Vagina (tissue), 2 donors: ENCODE measurements around the gene UNC119B. TPM values are rescaled to one million over a fixed set of nuclear protein-coding genes. Genes with fewer than 3 reads are reported as not detected.

Experiments used
- DNase-seq, 2 donors: peaks; one replicate each; pipeline ENCODE4 v3.0.0-alpha.2; 2017; ENCODE audit errors: extremely low spot score in 2 of 2
- H3K27ac ChIP-seq: fragments of 200-600 bp; sonication (generic); one replicate; pipeline ENCODE4 v1.5.1; 2019
- H3K27me3 ChIP-seq: fragments of 200-600 bp; sonication (generic); one replicate; pipeline ENCODE4 v1.5.1; 2019
- H3K36me3 ChIP-seq, 2 donors: fragments of 200-600 bp; sonication (generic); one replicate each; pipeline ENCODE4 v1.5.1; 2017 to 2019
- H3K4me1 ChIP-seq: fragments of 200-600 bp; sonication (generic); one replicate; pipeline ENCODE4 v1.5.1; 2019
- H3K4me3 ChIP-seq, 2 donors: fragments of 200-600 bp; sonication (generic); 1 replicate in 1 of 2; 2 replicates in 1 of 2; pipeline ENCODE4 v1.5.1; 2016 to 2019
- H3K9me3 ChIP-seq: fragments of 200-600 bp; sonication (generic); one replicate; pipeline ENCODE4 v1.5.1; 2019
- CTCF ChIP-seq, 3 experiments: fragments of 450-650 bp in 2 of 3; fragments of 200-600 bp in 1 of 3; sonication (generic) in 1 of 3; IDR thresholded peaks; one replicate each; pipeline ENCODE4 v1.5.1; 2017 to 2019; ENCODE audit warnings: antibody characterized with exemption in 3 of 3, mild to moderate bottlenecking in 2 of 3, moderate library complexity in 2 of 3
- POLR2A ChIP-seq, 2 donors: fragments of 450-650 bp; IDR thresholded peaks; one replicate each; pipeline ENCODE4 v1.6.1; 2017; ENCODE audit warnings: antibody characterized with exemption in 2 of 2, mild to moderate bottlenecking in 2 of 2, moderate library complexity in 2 of 2
- POLR2AphosphoS5 ChIP-seq, 2 donors: sonication (generic); formaldehyde crosslinking; IDR thresholded peaks; one replicate each; pipeline ENCODE4 v1.9.0; 2017; ENCODE audit warnings: antibody characterized with exemption in 2 of 2, mild to moderate bottlenecking in 2 of 2, low read depth in 1 of 2; ENCODE audit not compliant: insufficient read depth in 1 of 2
- intact Hi-C: fragments of 100-400 bp; cut with DNase I; formaldehyde crosslinking; loops from one replicate; pipeline ENCODE4 v1.15.1; 2023
- total RNA-seq: library from RNA; depleted of rRNA; stranded (reverse); fragments of >200 nt; gene quantifications from one replicate; pipeline ENCODE4 v1.2.3, GENCODE V29; 2016

Gene UNC119B
- total RNA-seq, 1 donor from 2014 or later, result 16.0 TPM

GRCh38 chr12:120696626-120697025 lies 13.6 kb upstream of the UNC119B start:
- Histone ChIP-seq H3K4me1 (peaks cover 20% of the 10 kb centered on the region), H3K36me3 (peaks cover 0 to 75% of the 10 kb centered on the region in 2 donors), H3K9me3 (no peaks in the 10 kb centered on the region), H3K4me3 (no peak overlapping the region), H3K27ac (no peak overlapping the region), H3K27me3 (no peaks in the 10 kb centered on the region)
- no peak for TF ChIP-seq POLR2A (IDR thresholded peaks at IDR 0.05)
- TF ChIP-seq POLR2AphosphoS5 (IDR thresholded peaks at IDR 0.05; ENCODE audit: insufficient read depth in 1 of 2, low read depth in 1 of 2), result no peak
- no peak for TF ChIP-seq CTCF (IDR thresholded peaks at IDR 0.05)
- intact Hi-C loops, result no loop called here
- no peak for DNase-seq

GRCh38 chr12:120697344-120697743 lies 12.9 kb upstream of the UNC119B start:
- TF ChIP-seq POLR2AphosphoS5 (IDR thresholded peaks at IDR 0.05; ENCODE audit: insufficient read depth in 1 of 2, low read depth in 1 of 2), result no peak
- no peak for TF ChIP-seq POLR2A (IDR thresholded peaks at IDR 0.05)
- TF ChIP-seq CTCF (IDR thresholded peaks at IDR 0.05), result no peak
- H3K27me3 ChIP-seq, result no peaks in the 10 kb centered on the region
- no peak overlapping the region for H3K27ac ChIP-seq
- H3K4me3 ChIP-seq, result no peak overlapping the region
- peaks cover 13% of the 10 kb centered on the region for H3K4me1 ChIP-seq
- H3K9me3 ChIP-seq, result no peaks in the 10 kb centered on the region
- no peak for DNase-seq
- intact Hi-C loops, result no loop called here
- peaks cover 0 to 75% of the 10 kb centered on the region in 2 donors for H3K36me3 ChIP-seq

GRCh38 chr12:120698665-120699064 lies 11.6 kb upstream of the UNC119B start:
- Histone ChIP-seq H3K4me1 (no peaks in the 10 kb centered on the region), H3K36me3 (peaks cover 0 to 71% of the 10 kb centered on the region in 2 donors), H3K4me3 (no peak overlapping the region), H3K9me3 (no peaks in the 10 kb centered on the region), H3K27ac (no peak overlapping the region), H3K27me3 (no peaks in the 10 kb centered on the region)
- no peak for TF ChIP-seq CTCF (IDR thresholded peaks at IDR 0.05)
- TF ChIP-seq POLR2AphosphoS5 (IDR thresholded peaks at IDR 0.05; ENCODE audit: insufficient read depth in 1 of 2, low read depth in 1 of 2), result no peak
- TF ChIP-seq POLR2A (IDR thresholded peaks at IDR 0.05), result no peak
- intact Hi-C loops, result no loop called here
- DNase-seq, result no peak

- H3K27ac ChIP-seq, result no peak overlapping the region
- H3K4me3 ChIP-seq, result no peak overlapping the region
- intact Hi-C loops, result no loop called here
- H3K9me3 ChIP-seq, result no peaks in the 10 kb centered on the region
- peaks cover 0 to 63% of the 10 kb centered on the region in 2 donors for H3K36me3 ChIP-seq
- no peaks in the 10 kb centered on the region for H3K4me1 ChIP-seq
- TF ChIP-seq POLR2A (IDR thresholded peaks at IDR 0.05) (no peak), POLR2AphosphoS5 (IDR thresholded peaks at IDR 0.05; ENCODE audit: insufficient read depth in 1 of 2, low read depth in 1 of 2) (no peak), CTCF (IDR thresholded peaks at IDR 0.05) (no peak)
- H3K27me3 ChIP-seq, result no peaks in the 10 kb centered on the region
- DNase-seq, result no peak
These were observed 10.7 kb upstream of the UNC119B start for GRCh38 chr12:120699553-120699952.

- Histone ChIP-seq H3K4me1 (no peaks in the 10 kb centered on the region), H3K9me3 (no peaks in the 10 kb centered on the region), H3K27ac (no peak overlapping the region), H3K27me3 (no peaks in the 10 kb centered on the region), H3K36me3 (peaks cover 0 to 50% of the 10 kb centered on the region in 2 donors), H3K4me3 (no peak overlapping the region)
- no peak for DNase-seq
- intact Hi-C loops, result no loop called here
- TF ChIP-seq POLR2A (IDR thresholded peaks at IDR 0.05) (no peak), CTCF (IDR thresholded peaks at IDR 0.05) (no peak), POLR2AphosphoS5 (IDR thresholded peaks at IDR 0.05; ENCODE audit: insufficient read depth in 1 of 2, low read depth in 1 of 2) (no peak)
These were observed 9.4 kb upstream of the UNC119B start for GRCh38 chr12:120700886-120701285.
